HepG2 (cell line): ENCODE measurements around the gene RUSF1. TPM values are rescaled to one million over a fixed set of nuclear protein-coding genes. Genes with fewer than 3 reads are reported as not detected.
A peak's percentile ranks its signal among the peaks of the same experiment; 100 is the strongest.

Experiments used
- CCDC6 ChIP-seq: sonication (generic); formaldehyde crosslinking; IDR thresholded peaks from 2 replicates; pipeline ENCODE4 v1.8.1; 2022; ENCODE audit warnings: mild to moderate bottlenecking, missing genetic modification reagents, moderate library complexity
- FOXO1 ChIP-seq: sonication (generic); formaldehyde crosslinking; IDR thresholded peaks from 2 replicates; pipeline ENCODE4 v1.4.0; 2020; ENCODE audit warnings: missing genetic modification reagents
- FOXP1 ChIP-seq, 2 experiments: fragments of 450-650 bp in 1 of 2; IDR thresholded peaks; 2 replicates each; pipeline ENCODE4 v1.6.1; 2017 to 2018; ENCODE audit warnings: antibody characterized with exemption in 1 of 2
- GFI1 ChIP-seq: sonication (generic); formaldehyde crosslinking; IDR thresholded peaks from 2 replicates; pipeline ENCODE4 v1.5.0; 2020; ENCODE audit warnings: missing genetic modification reagents, mild to moderate bottlenecking, borderline replicate concordance
- HDAC2 ChIP-seq: sonication (generic); formaldehyde crosslinking; IDR thresholded peaks from 2 replicates; pipeline ENCODE4 v1.4.0; 2020; ENCODE audit warnings: missing genetic modification reagents
- KDM1A ChIP-seq: IDR thresholded peaks from 2 replicates; pipeline ENCODE4 v1.6.1; 2016; ENCODE audit warnings: missing compliant biosample characterization
- MEIS2 ChIP-seq: sonication (generic); formaldehyde crosslinking; IDR thresholded peaks from 2 replicates; pipeline ENCODE4 v1.9.0; 2021; ENCODE audit warnings: mild to moderate bottlenecking, missing genetic modification reagents
- NBN ChIP-seq: fragments of 450-650 bp; conservative IDR thresholded peaks from 2 replicates; pipeline ENCODE4 v1.6.1; 2017
- NCOA5 ChIP-seq: sonication (generic); formaldehyde crosslinking; IDR thresholded peaks from 2 replicates; pipeline ENCODE4 v1.4.0; 2020; ENCODE audit warnings: missing genetic modification reagents
- NFKB2 ChIP-seq: sonication (generic); formaldehyde crosslinking; IDR thresholded peaks from 2 replicates; pipeline ENCODE4 v1.4.0; 2020; ENCODE audit warnings: missing genetic modification reagents, borderline replicate concordance
- NR1H2 ChIP-seq: sonication (generic); formaldehyde crosslinking; IDR thresholded peaks from 2 replicates; pipeline ENCODE4 v1.8.1; 2022; ENCODE audit warnings: low read depth, missing genetic modification reagents, borderline replicate concordance
- PTBP1 ChIP-seq: fragments of 200-400 bp; formaldehyde crosslinking; IDR thresholded peaks from 2 replicates; pipeline ENCODE4 v1.6.1; 2018; ENCODE audit warnings: low read length, low read depth; ENCODE audit not compliant: poor library complexity, severe bottlenecking
- RBM22 ChIP-seq: fragments of 200-400 bp; formaldehyde crosslinking; optimal IDR thresholded peaks from 2 replicates; pipeline ENCODE3; 2017; ENCODE audit warnings: mild to moderate bottlenecking, low read length, moderate library complexity
- STAG1 ChIP-seq: sonication (generic); formaldehyde crosslinking; IDR thresholded peaks from 2 replicates; pipeline ENCODE4 v1.4.0; 2020; ENCODE audit warnings: missing genetic modification reagents
- TEAD3 ChIP-seq: optimal IDR thresholded peaks from 2 replicates; pipeline ENCODE3; 2016; ENCODE audit warnings: borderline replicate concordance
- WIZ ChIP-seq: sonication (generic); formaldehyde crosslinking; IDR thresholded peaks from 2 replicates; pipeline ENCODE4 v1.5.1; 2020; ENCODE audit warnings: mild to moderate bottlenecking, missing genetic modification reagents
- ZFP37 ChIP-seq: sonication (generic); formaldehyde crosslinking; IDR thresholded peaks from 2 replicates; pipeline ENCODE4 v1.4.0; 2020; ENCODE audit warnings: missing genetic modification reagents, borderline replicate concordance
- ZNF225 ChIP-seq: sonication (generic); formaldehyde crosslinking; IDR thresholded peaks from 2 replicates; pipeline ENCODE4 v1.4.0; 2020; ENCODE audit warnings: mild to moderate bottlenecking, missing genetic modification reagents
- ZNF251 ChIP-seq: sonication (generic); formaldehyde crosslinking; IDR thresholded peaks from 2 replicates; pipeline ENCODE4 v1.9.0; 2021; ENCODE audit warnings: mild to moderate bottlenecking, missing genetic modification reagents
- ZNF260 ChIP-seq: sonication (generic); formaldehyde crosslinking; IDR thresholded peaks from 2 replicates; pipeline ENCODE4 v1.4.0; 2020; ENCODE audit warnings: missing genetic modification reagents, low read depth, mild to moderate bottlenecking, borderline replicate concordance
- ZNF451 ChIP-seq: sonication (generic); formaldehyde crosslinking; IDR thresholded peaks from 2 replicates; pipeline ENCODE4 v1.5.0; 2020; ENCODE audit warnings: mild to moderate bottlenecking, missing genetic modification reagents
- ZNF543 ChIP-seq: sonication (generic); formaldehyde crosslinking; IDR thresholded peaks from 2 replicates; pipeline ENCODE4 v1.4.0; 2020; ENCODE audit warnings: mild to moderate bottlenecking, missing genetic modification reagents
- ZNF773 ChIP-seq: sonication (generic); formaldehyde crosslinking; IDR thresholded peaks from 2 replicates; pipeline ENCODE4 v1.4.0; 2020; ENCODE audit warnings: missing genetic modification reagents, borderline replicate concordance
- ZSCAN30 ChIP-seq: sonication (generic); formaldehyde crosslinking; IDR thresholded peaks from 2 replicates; pipeline ENCODE4 v1.5.0; 2020; ENCODE audit warnings: mild to moderate bottlenecking, missing genetic modification reagents
- polyA plus RNA-seq, 8 experiments: library from polyadenylated mRNA; depleted of rRNA in 3 of 8; stranded (reverse) in 7 of 8; unstranded in 1 of 8; fragments of >200 nt; fragmentation: Illumina TruSeq in 4 of 8; extraction: Trizol in 4 of 8; gene quantifications; 2 replicates each; pipeline versions ENCODE4 v1.2.1 to v1.2.3, GENCODE V29; 2011 to 2016; ENCODE audit warnings: low read depth in 4 of 8, missing spikeins in 1 of 8, mixed read lengths in 1 of 8; ENCODE audit not compliant: insufficient read depth in 1 of 8
- total RNA-seq, 5 experiments: library from RNA; depleted of rRNA; stranded (reverse); fragments of >200 nt; fragmentation: Illumina TruSeq; extraction: Trizol; gene quantifications; 2 replicates each; pipeline ENCODE4 v1.2.3, GENCODE V29; 2016; ENCODE audit warnings: low read depth in 1 of 5
- TF ChIP-seq, protein P1 (sequence below): sonication (generic); formaldehyde crosslinking; IDR thresholded peaks from 2 replicates; pipeline ENCODE4 v1.9.0; 2021; ENCODE audit warnings: missing genetic modification reagents, mild to moderate bottlenecking, borderline replicate concordance
- TF ChIP-seq, protein P2 (sequence below): sonication (generic); formaldehyde crosslinking; IDR thresholded peaks from 2 replicates; pipeline ENCODE4 v1.5.1; 2020; ENCODE audit warnings: missing genetic modification reagents, mild to moderate bottlenecking, borderline replicate concordance

RUSF1 gene
- total and polyA plus RNA-seq, 2 of the 13 experiments (the other 11 are each of a cell fraction or from before 2014, with no cell fraction given) = 40.8 to 50.2 TPM

DNA sequence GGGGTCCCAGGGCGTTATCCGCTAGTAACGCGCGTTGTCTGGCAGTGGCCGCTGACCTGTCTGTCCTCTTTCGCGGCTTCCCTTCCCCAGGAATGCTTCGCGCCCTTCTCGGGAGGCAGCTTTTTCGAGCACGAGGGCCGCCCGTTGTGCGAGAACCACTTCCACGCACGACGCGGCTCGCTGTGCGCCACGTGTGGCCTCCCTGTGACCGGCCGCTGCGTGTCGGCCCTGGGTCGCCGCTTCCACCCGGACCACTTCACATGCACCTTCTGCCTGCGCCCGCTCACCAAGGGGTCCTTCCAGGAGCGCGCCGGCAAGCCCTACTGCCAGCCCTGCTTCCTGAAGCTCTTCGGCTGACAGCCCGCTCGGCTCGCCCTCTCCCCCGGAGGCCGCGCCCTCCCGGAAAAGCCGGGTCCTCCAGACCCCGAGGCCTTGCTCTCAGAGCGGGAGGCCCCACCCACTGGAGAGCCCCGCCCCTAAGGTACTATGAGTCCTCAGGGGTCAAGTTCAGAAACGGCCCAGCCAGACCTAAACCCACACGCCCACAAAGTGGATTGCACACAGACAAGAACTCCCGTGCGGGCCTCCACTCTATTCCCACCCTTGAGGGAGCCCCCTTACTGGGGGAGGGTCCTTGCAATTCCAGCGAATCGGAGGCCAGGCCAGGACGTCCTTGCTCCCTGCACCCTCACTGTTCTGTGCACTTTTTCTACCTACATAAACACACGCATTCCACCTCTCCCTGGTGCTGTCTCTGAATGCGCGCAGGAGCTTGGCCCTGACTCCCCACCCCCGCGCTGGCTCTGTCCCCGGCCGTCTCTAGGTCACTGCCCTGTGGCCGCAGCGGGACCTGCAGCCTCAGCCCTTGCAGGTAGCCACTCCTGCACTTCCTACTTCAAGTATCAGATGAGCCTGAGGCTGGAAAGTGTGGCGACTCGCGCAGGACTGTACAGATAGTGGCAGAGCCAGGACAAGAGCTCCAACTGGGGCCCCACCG lies 30.7 kb downstream of the RUSF1 start (continued):
- TF ChIP-seq RBM22 = no peak
- TF ChIP-seq, protein P1, sequence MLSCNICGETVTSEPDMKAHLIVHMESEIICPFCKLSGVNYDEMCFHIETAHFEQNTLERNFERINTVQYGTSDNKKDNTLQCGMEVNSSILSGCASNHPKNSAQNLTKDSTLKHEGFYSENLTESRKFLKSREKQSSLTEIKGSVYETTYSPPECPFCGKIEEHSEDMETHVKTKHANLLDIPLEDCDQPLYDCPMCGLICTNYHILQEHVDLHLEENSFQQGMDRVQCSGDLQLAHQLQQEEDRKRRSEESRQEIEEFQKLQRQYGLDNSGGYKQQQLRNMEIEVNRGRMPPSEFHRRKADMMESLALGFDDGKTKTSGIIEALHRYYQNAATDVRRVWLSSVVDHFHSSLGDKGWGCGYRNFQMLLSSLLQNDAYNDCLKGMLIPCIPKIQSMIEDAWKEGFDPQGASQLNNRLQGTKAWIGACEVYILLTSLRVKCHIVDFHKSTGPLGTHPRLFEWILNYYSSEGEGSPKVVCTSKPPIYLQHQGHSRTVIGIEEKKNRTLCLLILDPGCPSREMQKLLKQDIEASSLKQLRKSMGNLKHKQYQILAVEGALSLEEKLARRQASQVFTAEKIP = no peak
- TF ChIP-seq CCDC6 (CRISPR knock-in tag) = peak; percentile 40; the same call in 1 of the 2 replicates
- 0 out of 2 replicates have a peak, but pooled peaks have one; percentile 33 for TF ChIP-seq WIZ
- TF ChIP-seq ZSCAN30 (CRISPR knock-in tag) = peak; percentile 19; the same call in 1 of the 2 replicates
- TF ChIP-seq NR1H2 (CRISPR knock-in tag) = no peak
- peak; percentile 95 for TF ChIP-seq ZNF543 (CRISPR knock-in tag)
- TF ChIP-seq TEAD3 (CRISPR knock-in tag) = peak; percentile 89
- peak; percentile 54 for TF ChIP-seq STAG1
- TF ChIP-seq GFI1 (CRISPR knock-in tag) = peak; percentile 61; the same call in 1 of the 2 replicates
- no peak; the same call in 1 of the 2 replicates for TF ChIP-seq NCOA5 (CRISPR knock-in tag)
- TF ChIP-seq, protein P2, sequence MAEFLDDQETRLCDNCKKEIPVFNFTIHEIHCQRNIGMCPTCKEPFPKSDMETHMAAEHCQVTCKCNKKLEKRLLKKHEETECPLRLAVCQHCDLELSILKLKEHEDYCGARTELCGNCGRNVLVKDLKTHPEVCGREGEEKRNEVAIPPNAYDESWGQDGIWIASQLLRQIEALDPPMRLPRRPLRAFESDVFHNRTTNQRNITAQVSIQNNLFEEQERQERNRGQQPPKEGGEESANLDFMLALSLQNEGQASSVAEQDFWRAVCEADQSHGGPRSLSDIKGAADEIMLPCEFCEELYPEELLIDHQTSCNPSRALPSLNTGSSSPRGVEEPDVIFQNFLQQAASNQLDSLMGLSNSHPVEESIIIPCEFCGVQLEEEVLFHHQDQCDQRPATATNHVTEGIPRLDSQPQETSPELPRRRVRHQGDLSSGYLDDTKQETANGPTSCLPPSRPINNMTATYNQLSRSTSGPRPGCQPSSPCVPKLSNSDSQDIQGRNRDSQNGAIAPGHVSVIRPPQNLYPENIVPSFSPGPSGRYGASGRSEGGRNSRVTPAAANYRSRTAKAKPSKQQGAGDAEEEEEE (CRISPR knock-in tag) = 0 out of 2 replicates have a peak, but pooled peaks have one; percentile 28
- peak; percentile 96 for TF ChIP-seq ZNF225 (CRISPR knock-in tag)
- TF ChIP-seq ZFP37 (CRISPR knock-in tag) = no peak
- peak; percentile 50; the same call in 1 of the 2 replicates for TF ChIP-seq ZNF773
- TF ChIP-seq HDAC2 = no peak; the same call in none of the 2 replicates
- TF ChIP-seq ZNF251 = peak; percentile 94
- peak; percentile 60 for TF ChIP-seq FOXO1 (CRISPR knock-in tag)
- TF ChIP-seq ZNF260 (CRISPR knock-in tag) = peak; percentile 61; the same call in 1 of the 2 replicates
- peak; percentile 58; the same call in 1 of the 2 replicates for TF ChIP-seq MEIS2 (CRISPR knock-in tag)
- TF ChIP-seq FOXP1 (IDR thresholded peaks at IDR 0.05) = no peak
- no peak; the same call in 1 of the 2 replicates for TF ChIP-seq FOXP1 (CRISPR knock-in tag; IDR thresholded peaks at IDR 0.05)
- TF ChIP-seq PTBP1 = no peak
- TF ChIP-seq NFKB2 (CRISPR knock-in tag) = peak; percentile 28; the same call in 1 of the 2 replicates
- no peak for TF ChIP-seq KDM1A (CRISPR knock-in tag)
- no peak for TF ChIP-seq NBN
- peak; percentile 69; the same call in 1 of the 2 replicates for TF ChIP-seq ZNF451 (CRISPR knock-in tag)
